Mammary epithelial cell (primary cell): Measurements from ENCODE around the gene MAP4K4.

ENCODE experiments used
- CTCF ChIP-seq, 2 donors: IDR thresholded peaks in 1 of 2; conservative IDR thresholded peaks in 1 of 2; 2 replicates each; pipeline ENCODE4 v1.5.1; 2011 to 2012; ENCODE audit warnings: inconsistent platforms in 2 of 2, low read length in 2 of 2, mild to moderate bottlenecking in 2 of 2, control low read depth in 1 of 2, low read depth in 1 of 2; ENCODE audit not compliant: insufficient read depth in 1 of 2; ENCODE audit errors: extremely low read depth in 1 of 2
- EZH2 ChIP-seq: IDR thresholded peaks from 2 replicates; pipeline ENCODE4 v1.6.1; 2012; ENCODE audit warnings: low read length, inconsistent platforms, borderline replicate concordance

GRCh38 chr2:101842471-101842870, 145.0 kb downstream of the MAP4K4 start:
- TF ChIP-seq CTCF (conservative IDR thresholded peaks at IDR 0.05 in 1 of 2, IDR thresholded peaks at IDR 0.05 in 1 of 2; ENCODE audit: extremely low read depth in 1 of 2, insufficient read depth in 1 of 2, low read depth in 1 of 2, low read length in 2 of 2) (no peak), EZH2 (no peak)
